K562 (cell line): Measurements from ENCODE around the gene LRRC3B. TPM values are rescaled to one million over a fixed set of nuclear protein-coding genes. Genes with fewer than 3 reads are reported as not detected.

ENCODE experiments used
- ASH1L ChIP-seq: fragments of 450-650 bp; IDR thresholded peaks from 2 replicates; pipeline ENCODE4 v1.6.1; 2018; ENCODE audit warnings: borderline replicate concordance, mild to moderate bottlenecking, low read depth; ENCODE audit not compliant: partially characterized antibody
- GTF2E2 ChIP-seq: fragments of 200-800 bp; sonication (Bioruptor generic); IDR thresholded peaks from 2 replicates; pipeline ENCODE4 v1.6.1; 2016; ENCODE audit warnings: missing genetic modification characterization, missing compliant biosample characterization
- POU5F1 ChIP-seq: fragments of 150-350 bp; IDR thresholded peaks from 2 replicates; pipeline ENCODE4 v1.6.1; 2014; ENCODE audit warnings: borderline replicate concordance, low read length, low read depth, mild to moderate bottlenecking; ENCODE audit not compliant: partially characterized antibody
- THAP12 ChIP-seq: fragments of 250-450 bp; sonication (Bioruptor Pico); IDR thresholded peaks from 2 replicates; pipeline ENCODE4 v1.9.0; 2021; ENCODE audit warnings: mild to moderate bottlenecking, inconsistent platforms
- TSHZ1 ChIP-seq: fragments of 250-450 bp; sonication (Bioruptor Pico); IDR thresholded peaks from 2 replicates; pipeline ENCODE4 v1.4.0; 2020; ENCODE audit warnings: mild to moderate bottlenecking, moderate library complexity
- ZNF445 ChIP-seq: fragments of 250-450 bp; sonication (Bioruptor Pico); IDR thresholded peaks from 2 replicates; pipeline ENCODE4 v1.4.0; 2020; ENCODE audit warnings: low read depth, mild to moderate bottlenecking, moderate library complexity
- ZNF518B ChIP-seq: fragments of 250-450 bp; sonication (Bioruptor Pico); IDR thresholded peaks from 2 replicates; pipeline ENCODE4 v1.5.0; 2021; ENCODE audit warnings: mild to moderate bottlenecking, moderate library complexity
- polyA plus RNA-seq, 8 experiments: library from polyadenylated mRNA; depleted of rRNA in 4 of 8; stranded (reverse) in 5 of 8; unstranded in 3 of 8; fragments of >200 nt; fragmentation: Nextera tagmentation in 2 of 8; fragmentation: Illumina TruSeq in 1 of 8; extraction: Ambion mirVana in 2 of 8; extraction: Trizol in 1 of 8; gene quantifications; 2 replicates each; pipeline versions ENCODE4 v1.2.1 to v1.2.3, GENCODE V29; 2011 to 2014; ENCODE audit warnings: inconsistent platforms in 1 of 8, missing spikeins in 1 of 8
- total RNA-seq, 7 experiments: library from RNA; depleted of rRNA in 6 of 7; stranded (reverse); fragments of >200 nt in 6 of 7; fragmentation: Illumina TruSeq in 2 of 7; extraction: Trizol in 2 of 7; gene quantifications; 2 replicates each; pipeline versions ENCODE4 v1.2.1 to v1.2.3, GENCODE V29; 2011 to 2021; ENCODE audit warnings: low replicate concordance in 1 of 7

LRRC3B gene
- total and polyA plus RNA-seq, 9 of the 15 experiments (the other 6 are each of a cell fraction or from before 2014, with no cell fraction given), result under 0.01 to 0.33 TPM; not detected in 7

- TF ChIP-seq POU5F1 (no peak), ZNF445 (CRISPR knock-in tag) (no peak), GTF2E2 (no peak), TSHZ1 (no peak), THAP12 (no peak), ZNF518B (CRISPR knock-in tag) (no peak), ASH1L (no peak)
Observed at GRCh38 chr3:26621906-26622620, 509 bp upstream of the LRRC3B start (continued).
